Keratinocyte (primary cell): ENCODE data around the gene PIGU. TPM values are rescaled to one million over a fixed set of nuclear protein-coding genes. Genes with fewer than 3 reads are reported as not detected.

Experiments used
- DNase-seq: peaks from one replicate; pipeline ENCODE4 v3.0.0-alpha.2; 2011; ENCODE audit warnings: low read depth, missing footprints, low spot score
- FAIRE-seq: peaks from 2 replicates; lab custom pipeline; 2011; peaks lifted over from hg19 to GRCh38; lab: Jason Lieb, UNC
- H2AFZ ChIP-seq: 2 replicates; pipeline ENCODE4 v1.6.0; 2012; ENCODE audit warnings: low read length, control low read depth, inconsistent platforms; ENCODE audit not compliant: control insufficient read depth
- H3K27ac ChIP-seq: 2 replicates; pipeline ENCODE4 v1.5.1; 2011; ENCODE audit warnings: low read length; ENCODE audit not compliant: control insufficient read depth, insufficient read depth
- H3K27me3 ChIP-seq: 3 replicates; pipeline ENCODE4 v1.6.0; 2011; ENCODE audit warnings: low read length; ENCODE audit not compliant: control insufficient read depth, insufficient read depth; ENCODE audit errors: extremely low read depth
- H3K36me3 ChIP-seq, 2 experiments: 2 replicates in 1 of 2; 3 replicates in 1 of 2; pipeline ENCODE4 v1.5.1; 2011; ENCODE audit warnings: low read length in 2 of 2, mild to moderate bottlenecking in 1 of 2; ENCODE audit not compliant: control insufficient read depth in 2 of 2, insufficient read depth in 2 of 2; ENCODE audit errors: extremely low read depth in 1 of 2
- H3K4me1 ChIP-seq: 3 replicates; pipeline ENCODE4 v1.5.1; 2011; ENCODE audit warnings: low read length; ENCODE audit not compliant: control insufficient read depth, insufficient read depth; ENCODE audit errors: extremely low read depth
- H3K4me2 ChIP-seq: 3 replicates; pipeline ENCODE4 v1.6.0; 2011; ENCODE audit warnings: low read depth, low read length; ENCODE audit not compliant: control insufficient read depth, insufficient read depth; ENCODE audit errors: extremely low read depth
- H3K4me3 ChIP-seq, 3 experiments: fragments of 200-600 bp in 1 of 3; sonication (generic) in 1 of 3; 2 replicates in 2 of 3; 3 replicates in 1 of 3; pipeline ENCODE4 v1.5.1; 2011 to 2016; ENCODE audit warnings: low read length in 3 of 3, mild to moderate bottlenecking in 3 of 3, control low read depth in 2 of 3, inconsistent platforms in 1 of 3, low read depth in 1 of 3, mixed read lengths in 1 of 3, mixed run types in 1 of 3, moderate library complexity in 1 of 3; ENCODE audit not compliant: control insufficient read depth in 2 of 3, insufficient read depth in 2 of 3; ENCODE audit errors: extremely low read depth in 1 of 3
- H3K79me2 ChIP-seq: 2 replicates; pipeline ENCODE4 v1.6.0; 2012; ENCODE audit warnings: low read length; ENCODE audit not compliant: control insufficient read depth, insufficient read depth
- H3K9ac ChIP-seq: 3 replicates; pipeline ENCODE4 v1.6.0; 2011; ENCODE audit warnings: low read length; ENCODE audit not compliant: control insufficient read depth, insufficient read depth; ENCODE audit errors: extremely low read depth
- H3K9me1 ChIP-seq: 3 replicates; pipeline ENCODE4 v1.6.0; 2011; ENCODE audit warnings: low read length; ENCODE audit not compliant: control insufficient read depth, insufficient read depth; ENCODE audit errors: extremely low read depth
- H3K9me3 ChIP-seq: 2 replicates; pipeline ENCODE4 v1.5.1; 2012; ENCODE audit warnings: low read depth, low read length; ENCODE audit not compliant: control insufficient read depth
- H4K20me1 ChIP-seq: 3 replicates; pipeline ENCODE4 v1.6.0; 2011; ENCODE audit warnings: low read length; ENCODE audit not compliant: control insufficient read depth, insufficient read depth; ENCODE audit errors: extremely low read depth
- EZH2 ChIP-seq: IDR thresholded peaks from one replicate; pipeline ENCODE4 v1.6.1; 2012; ENCODE audit warnings: inconsistent platforms, mild to moderate bottlenecking, low read length, moderate library complexity
- dilution Hi-C: fragments of 300-500 bp; cut with MboI; formaldehyde crosslinking; loops from one replicate; pipeline ENCODE4 v1.7.0; 2020; ENCODE audit warnings: low sequenced_read_pairs; ENCODE audit not compliant: extremely low pct_ligation_motif_present
- polyA plus RNA-seq, 5 experiments: library from polyadenylated mRNA; depleted of rRNA in 3 of 5; stranded (reverse) in 3 of 5; stranded (forward) in 1 of 5; unstranded in 1 of 5; fragments of >200 nt; gene quantifications; 1 replicate in 1 of 5; 2 replicates in 3 of 5; 3 replicates in 1 of 5; pipeline versions ENCODE4 v1.2.1 to v1.2.3, GENCODE V29; 2011 to 2012; ENCODE audit warnings: missing spikeins in 2 of 5, low read depth in 1 of 5, low replicate concordance in 1 of 5
- TF ChIP-seq, protein P1 (sequence below), 3 experiments: IDR thresholded peaks in 1 of 3; conservative IDR thresholded peaks in 1 of 3; optimal IDR thresholded peaks in 1 of 3; 2 replicates in 2 of 3; 3 replicates in 1 of 3; pipeline versions ENCODE3 to v1.5.1; 2011; ENCODE audit warnings: low read length in 3 of 3, mild to moderate bottlenecking in 3 of 3, moderate library complexity in 2 of 3, control low read depth in 1 of 3, inconsistent platforms in 1 of 3; ENCODE audit not compliant: insufficient read depth in 2 of 3; ENCODE audit errors: extremely low read depth in 1 of 3

The PIGU gene
- polyA plus RNA-seq, 1 donor (not counting 4 experiments of a cell fraction or from before 2014, with no cell fraction given) = 48.0 TPM

- dilution Hi-C loops = no loop called here
- no peak overlapping the region for H3K4me2 ChIP-seq
- H3K4me1 ChIP-seq = peaks cover 6% of the 10 kb centered on the region
- no peaks in the 10 kb centered on the region for H3K79me2 ChIP-seq
- TF ChIP-seq, protein P1, sequence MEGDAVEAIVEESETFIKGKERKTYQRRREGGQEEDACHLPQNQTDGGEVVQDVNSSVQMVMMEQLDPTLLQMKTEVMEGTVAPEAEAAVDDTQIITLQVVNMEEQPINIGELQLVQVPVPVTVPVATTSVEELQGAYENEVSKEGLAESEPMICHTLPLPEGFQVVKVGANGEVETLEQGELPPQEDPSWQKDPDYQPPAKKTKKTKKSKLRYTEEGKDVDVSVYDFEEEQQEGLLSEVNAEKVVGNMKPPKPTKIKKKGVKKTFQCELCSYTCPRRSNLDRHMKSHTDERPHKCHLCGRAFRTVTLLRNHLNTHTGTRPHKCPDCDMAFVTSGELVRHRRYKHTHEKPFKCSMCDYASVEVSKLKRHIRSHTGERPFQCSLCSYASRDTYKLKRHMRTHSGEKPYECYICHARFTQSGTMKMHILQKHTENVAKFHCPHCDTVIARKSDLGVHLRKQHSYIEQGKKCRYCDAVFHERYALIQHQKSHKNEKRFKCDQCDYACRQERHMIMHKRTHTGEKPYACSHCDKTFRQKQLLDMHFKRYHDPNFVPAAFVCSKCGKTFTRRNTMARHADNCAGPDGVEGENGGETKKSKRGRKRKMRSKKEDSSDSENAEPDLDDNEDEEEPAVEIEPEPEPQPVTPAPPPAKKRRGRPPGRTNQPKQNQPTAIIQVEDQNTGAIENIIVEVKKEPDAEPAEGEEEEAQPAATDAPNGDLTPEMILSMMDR (optimal IDR thresholded peaks at IDR 0.05 in 1 of 3, IDR thresholded peaks at IDR 0.05 in 1 of 3, conservative IDR thresholded peaks at IDR 0.05 in 1 of 3; ENCODE audit: extremely low read depth in 1 of 3, insufficient read depth in 2 of 3, low read length in 3 of 3) = no peak
- TF ChIP-seq EZH2 = no peak
- no peak overlapping the region for H3K4me3 ChIP-seq
- H3K9ac ChIP-seq = no peak overlapping the region
- no peaks in the 10 kb centered on the region for H4K20me1 ChIP-seq
- H3K9me3 ChIP-seq = no peaks in the 10 kb centered on the region
- H2AFZ ChIP-seq = no peak overlapping the region
- DNase-seq = no peak
- peaks cover 4 to 10% of the 10 kb centered on the region in 2 experiments for H3K36me3 ChIP-seq
- no peak for FAIRE-seq
- no peaks in the 10 kb centered on the region for H3K27me3 ChIP-seq
- no peak overlapping the region for H3K27ac ChIP-seq
- peaks cover 2% of the 10 kb centered on the region for H3K9me1 ChIP-seq
These were observed 54.0 kb downstream of the PIGU start for GRCh38 chr20:34622821-34623451.

GRCh38 chr20:34621383-34622367 lies 55.2 kb downstream of the PIGU start:
- H4K20me1 ChIP-seq = no peaks in the 10 kb centered on the region
- no peaks in the 10 kb centered on the region for H3K79me2 ChIP-seq
- peaks cover 4 to 10% of the 10 kb centered on the region in 2 experiments for H3K36me3 ChIP-seq
- no peaks in the 10 kb centered on the region for H3K27me3 ChIP-seq
- no peak for TF ChIP-seq EZH2
- TF ChIP-seq, protein P1 (optimal IDR thresholded peaks at IDR 0.05 in 1 of 3, IDR thresholded peaks at IDR 0.05 in 1 of 3, conservative IDR thresholded peaks at IDR 0.05 in 1 of 3; ENCODE audit: extremely low read depth in 1 of 3, insufficient read depth in 2 of 3, low read length in 3 of 3) = no peak
- no peak overlapping the region for H3K4me3 ChIP-seq
- no peak overlapping the region for H3K4me2 ChIP-seq
- H3K4me1 ChIP-seq = peaks cover 6% of the 10 kb centered on the region
- H3K9me1 ChIP-seq = peaks cover 2% of the 10 kb centered on the region
- H2AFZ ChIP-seq = no peak overlapping the region
- dilution Hi-C loops = no loop called here
- no peak for DNase-seq
- peak; percentile 17 for FAIRE-seq
- H3K9ac ChIP-seq = no peak overlapping the region
- H3K27ac ChIP-seq = no peak overlapping the region
- no peaks in the 10 kb centered on the region for H3K9me3 ChIP-seq
